ENCODE results near the gene MAPK8IP2.

GRCh38 chr22:50626850-50627641 is 26.5 kb downstream of the MAPK8IP2 start:
- TF ChIP-seq CTCF (IDR thresholded peaks at IDR 0.05 in 4 of 5, conservative IDR thresholded peaks at IDR 0.05 in 1 of 5) (no peak), POLR2A (IDR thresholded peaks at IDR 0.05) (no peak)

All from gastrocnemius medialis (tissue), 4 donors.